H1 (cell line): ENCODE data around the gene SLC24A4. TPM values are rescaled to one million over a fixed set of nuclear protein-coding genes. Genes with fewer than 3 reads are reported as not detected.
A peak's percentile ranks its signal among the peaks of the same experiment; 100 is the strongest.

Experiments
- CTCF ChIA-PET: fragments of 300-600 bp; sonication (Branson Sonifier 250); formaldehyde crosslinking; loops from one replicate; lab custom pipeline; 2021; ENCODE audit not compliant: partially characterized antibody; lab: Charles Lee
- POLR2A ChIA-PET: fragments of 300-600 bp; sonication (Branson Sonifier 250); formaldehyde crosslinking; loops from one replicate; lab custom pipeline; 2021; ENCODE audit warnings: inconsistent platforms; ENCODE audit not compliant: partially characterized antibody; lab: Charles Lee
- DNase-seq, 2 experiments: peaks; one replicate each; pipeline versions ENCODE4 v3.0.0 to v3.0.0-alpha.2; 2010 to 2022; ENCODE audit warnings: low spot score in 2 of 2, low read depth in 1 of 2, mixed read lengths in 1 of 2
- FAIRE-seq: peaks from 2 replicates; lab custom pipeline; 2011; peaks lifted over from hg19 to GRCh38; lab: Jason Lieb, UNC
- H2AFZ ChIP-seq: 2 replicates; pipeline ENCODE4 v1.8.1; 2012; ENCODE audit warnings: low read length, inconsistent platforms
- H2AK5ac ChIP-seq: 2 replicates; pipeline ENCODE4 v1.6.1; 2013; ENCODE audit warnings: low read depth, low read length
- H2BK120ac ChIP-seq: replicated peaks from 2 replicates; pipeline ENCODE3; 2013; ENCODE audit warnings: low read depth, low read length, inconsistent platforms
- H2BK12ac ChIP-seq: 2 replicates; pipeline ENCODE4 v1.6.1; 2013; ENCODE audit warnings: low read depth, low read length
- H2BK15ac ChIP-seq: 2 replicates; pipeline ENCODE4 v1.6.1; 2013; ENCODE audit warnings: low read length
- H2BK20ac ChIP-seq: 2 replicates; pipeline ENCODE4 v1.6.1; 2013; ENCODE audit warnings: low read length
- H2BK5ac ChIP-seq: 2 replicates; pipeline ENCODE4 v1.6.1; 2013; ENCODE audit warnings: low read depth, low read length
- H3K14ac ChIP-seq: 2 replicates; pipeline ENCODE4 v1.6.1; 2013; ENCODE audit warnings: inconsistent platforms; ENCODE audit not compliant: insufficient read length
- H3K18ac ChIP-seq: 2 replicates; pipeline ENCODE4 v1.6.1; 2013; ENCODE audit warnings: low read length; ENCODE audit errors: extremely low read depth
- H3K23ac ChIP-seq: 2 replicates; pipeline ENCODE4 v1.6.1; 2013; ENCODE audit warnings: inconsistent platforms; ENCODE audit not compliant: insufficient read length
- H3K23me2 ChIP-seq: 2 replicates; pipeline ENCODE4 v1.6.1; 2013; ENCODE audit warnings: low read depth, low read length
- H3K27ac ChIP-seq: 2 replicates; pipeline ENCODE4 v1.6.1; 2011; ENCODE audit warnings: low read depth, low read length, inconsistent platforms
- H3K27me3 ChIP-seq, 4 experiments: replicated peaks in 1 of 4; 1 replicate in 1 of 4; 2 replicates in 3 of 4; pipeline versions ENCODE4 v1.6.1 to v1.8.1; 2011 to 2013; ENCODE audit warnings: low read length in 3 of 4, mild to moderate bottlenecking in 3 of 4, inconsistent platforms in 2 of 4, mixed read lengths in 2 of 4, moderate library complexity in 1 of 4; ENCODE audit not compliant: control insufficient read depth in 3 of 4, insufficient read depth in 3 of 4; ENCODE audit errors: extremely low read depth in 1 of 4
- H3K36me3 ChIP-seq, 4 experiments: 2 replicates each; pipeline versions ENCODE4 v1.6.1 to v1.8.1; 2011 to 2013; ENCODE audit warnings: mild to moderate bottlenecking in 4 of 4, low read length in 3 of 4, moderate library complexity in 2 of 4, control low read depth in 1 of 4, inconsistent platforms in 1 of 4; ENCODE audit not compliant: insufficient read depth in 4 of 4, control insufficient read depth in 2 of 4
- H3K4ac ChIP-seq: replicated peaks from 2 replicates; pipeline ENCODE3; 2013; ENCODE audit warnings: low read length, low read depth, mixed read lengths, inconsistent platforms; ENCODE audit not compliant: insufficient read length
- H3K4me1 ChIP-seq, 4 experiments: replicated peaks in 1 of 4; 1 replicate in 1 of 4; 2 replicates in 3 of 4; pipeline versions ENCODE4 v1.6.1 to v1.8.1; 2011 to 2013; ENCODE audit warnings: low read length in 3 of 4, inconsistent platforms in 2 of 4, mixed read lengths in 1 of 4; ENCODE audit not compliant: insufficient read depth in 4 of 4, control insufficient read depth in 3 of 4
- H3K4me2 ChIP-seq, 2 experiments: 2 replicates each; pipeline versions ENCODE4 v1.6.1 to v1.8.1; 2011 to 2013; ENCODE audit warnings: low read depth in 2 of 2, low read length in 2 of 2, control low read depth in 1 of 2, inconsistent platforms in 1 of 2, mild to moderate bottlenecking in 1 of 2; ENCODE audit not compliant: insufficient read depth in 1 of 2
- H3K4me3 ChIP-seq, 4 experiments: fragments of 200-600, 300-600 bp in 1 of 4; sonication (generic), shearing (Covaris generic), sonication (Bioruptor Twin) in 1 of 4; 2 replicates each; pipeline versions ENCODE4 v1.5.1 to v1.8.1; 2011 to 2016; ENCODE audit warnings: low read length in 4 of 4, low read depth in 3 of 4, control low read depth in 2 of 4, inconsistent platforms in 2 of 4, mild to moderate bottlenecking in 2 of 4, mixed read lengths in 1 of 4, moderate library complexity in 1 of 4; ENCODE audit not compliant: insufficient read depth in 2 of 4; ENCODE audit errors: extremely low read depth in 1 of 4
- H3K56ac ChIP-seq: replicated peaks from 2 replicates; pipeline ENCODE3; 2013; ENCODE audit warnings: low read depth, mild to moderate bottlenecking, mixed read lengths, low read length, inconsistent platforms; ENCODE audit not compliant: insufficient read length
- H3K79me1 ChIP-seq: 2 replicates; pipeline ENCODE4 v1.6.1; 2013; ENCODE audit warnings: low read depth, low read length, control low read depth
- H3K79me2 ChIP-seq, 2 experiments: 2 replicates each; pipeline versions ENCODE4 v1.6.1 to v1.8.1; 2012 to 2013; ENCODE audit warnings: low read length in 2 of 2, mild to moderate bottlenecking in 2 of 2, inconsistent platforms in 1 of 2; ENCODE audit not compliant: insufficient read depth in 2 of 2, control insufficient read depth in 1 of 2
- H3K9ac ChIP-seq, 4 experiments: replicated peaks in 1 of 4; 1 replicate in 1 of 4; 2 replicates in 3 of 4; pipeline versions ENCODE4 v1.6.1 to v1.8.1; 2011 to 2013; ENCODE audit warnings: low read depth in 3 of 4, low read length in 3 of 4, control low read depth in 2 of 4, mild to moderate bottlenecking in 2 of 4, moderate library complexity in 2 of 4, inconsistent platforms in 1 of 4; ENCODE audit errors: extremely low read depth in 1 of 4
- H3K9me3 ChIP-seq, 2 experiments: 2 replicates each; pipeline versions ENCODE4 v1.6.1 to v1.8.1; 2012 to 2013; ENCODE audit warnings: mild to moderate bottlenecking in 2 of 2, moderate library complexity in 2 of 2, control low read depth in 1 of 2, inconsistent platforms in 1 of 2, low read depth in 1 of 2, low read length in 1 of 2, mixed read lengths in 1 of 2; ENCODE audit not compliant: insufficient read depth in 2 of 2
- H4K20me1 ChIP-seq, 2 experiments: replicated peaks in 1 of 2; 2 replicates each; pipeline versions ENCODE3 to v1.8.1; 2011 to 2013; ENCODE audit warnings: inconsistent platforms in 2 of 2, low read length in 2 of 2, mild to moderate bottlenecking in 1 of 2; ENCODE audit not compliant: insufficient read depth in 2 of 2, control insufficient read depth in 1 of 2
- H4K5ac ChIP-seq: 2 replicates; pipeline ENCODE4 v1.6.1; 2013; ENCODE audit warnings: low read length, low read depth, mixed read lengths, inconsistent platforms; ENCODE audit not compliant: insufficient read length
- H4K8ac ChIP-seq: 2 replicates; pipeline ENCODE4 v1.8.0; 2013; ENCODE audit warnings: mild to moderate bottlenecking, moderate library complexity, low read length, inconsistent platforms; ENCODE audit not compliant: insufficient read depth; ENCODE audit errors: extremely low read depth
- H4K91ac ChIP-seq: replicated peaks from 2 replicates; pipeline ENCODE3; 2013; ENCODE audit warnings: low read length, mixed read lengths, inconsistent platforms; ENCODE audit not compliant: insufficient read length
- POLR2AphosphoS5 ChIP-seq: IDR thresholded peaks from 2 replicates; pipeline ENCODE4 v1.6.1; 2011; ENCODE audit warnings: low read depth, low read length
- TAF1 ChIP-seq: IDR thresholded peaks from 2 replicates; pipeline ENCODE4 v1.6.1; 2011; ENCODE audit warnings: mild to moderate bottlenecking, low read depth, low read length
- TEAD4 ChIP-seq: IDR thresholded peaks from 2 replicates; pipeline ENCODE4 v1.6.1; 2012; ENCODE audit warnings: low read depth, low read length, inconsistent platforms, mixed read lengths
- YY1 ChIP-seq: IDR thresholded peaks from 2 replicates; pipeline ENCODE4 v1.6.1; 2011; ENCODE audit warnings: low read depth, mild to moderate bottlenecking, low read length
- WGBS, 2 experiments: shearing (Covaris generic) in 1 of 2; methylation state at CpG; one replicate each; pipeline versions ENCODE4 v1.1.6 to v1.1.7; 2013 to 2015; ENCODE audit warnings: low lambda C conversion rate in 2 of 2, mixed read lengths in 2 of 2, inconsistent platforms in 1 of 2, low coverage in 1 of 2, missing lambda C conversion rate in 1 of 2; ENCODE audit not compliant: insufficient replicate concordance in 2 of 2, insufficient coverage in 1 of 2, insufficient read length in 1 of 2; ENCODE audit errors: extremely low coverage in 1 of 2, missing lambda C conversion rate in 1 of 2; 5-methylcytosine and 5-hydroxymethylcytosine counted together
- polyA plus RNA-seq, 7 experiments: library from polyadenylated mRNA; depleted of rRNA in 3 of 7; stranded (reverse) in 5 of 7; unstranded in 2 of 7; fragments of >200 nt in 5 of 7; fragments of 200-250 nt in 2 of 7; gene quantifications; 1 replicate in 5 of 7; 2 replicates in 1 of 7; 4 replicates in 1 of 7; pipeline versions ENCODE4 v1.2.1 to v1.2.3, GENCODE V29; 2011 to 2013; ENCODE audit warnings: missing spikeins in 2 of 7, mixed read lengths in 2 of 7
- total RNA-seq: library from RNA; stranded (reverse); fragmentation: NEBNext Ultra II Directional; extraction: Animal tissue kit (Norgen Biotek cat#: 25700); gene quantifications from 2 replicates; pipeline ENCODE4 v1.2.1, GENCODE V29; 2021

Gene SLC24A4
- total and polyA plus RNA-seq, 2 of the 8 experiments (the other 6 are each of a cell fraction or from before 2014, with no cell fraction given): 0.27 to 0.89 TPM

DNA sequence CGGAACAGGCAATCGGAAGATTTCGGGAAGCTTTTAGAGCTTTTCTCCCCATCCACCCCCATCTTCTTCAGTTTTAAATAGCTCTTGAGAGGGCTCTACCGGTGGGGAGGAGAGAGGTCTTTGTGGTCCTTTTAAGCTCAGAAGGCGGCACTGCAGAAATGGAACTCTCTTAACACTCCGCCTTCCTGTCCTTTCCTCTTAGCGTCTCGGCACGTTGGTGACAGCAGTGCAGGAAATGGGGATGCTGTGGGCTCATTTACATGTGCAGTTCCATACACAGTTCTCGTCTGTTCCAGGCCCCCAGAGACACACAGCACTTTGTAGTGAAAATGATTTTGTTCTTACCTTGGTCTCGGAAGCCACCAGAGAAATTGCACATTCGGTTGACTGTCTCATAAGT lies 140.2 kb downstream of the SLC24A4 start:
- Histone ChIP-seq H4K5ac (no peak overlapping the region), H3K4ac (no peak overlapping the region), H2BK120ac (no peak overlapping the region), H3K27ac (no peak overlapping the region), H2AFZ (no peak overlapping the region), H3K4me2 (no peak overlapping the region), H4K8ac (no peak overlapping the region), H3K9ac (no peak overlapping the region), H2BK12ac (no peak overlapping the region), H4K20me1 (no peaks in the 10 kb centered on the region), H3K23me2 (no peaks in the 10 kb centered on the region), H3K14ac (no peak overlapping the region), H2BK15ac (no peak overlapping the region), H3K79me1 (no peaks in the 10 kb centered on the region), H3K23ac (no peak overlapping the region), H3K9me3 (no peaks in the 10 kb centered on the region), H3K36me3 (no peaks in the 10 kb centered on the region), H2BK20ac (no peak overlapping the region), H3K56ac (no peak overlapping the region), H2BK5ac (no peak overlapping the region), H2AK5ac (no peak overlapping the region), H3K4me3 (no peak overlapping the region), H4K91ac (no peak overlapping the region), H3K4me1 (peaks cover 0 to 1% (median 0%) of the 10 kb centered on the region in 4 experiments; a peak in 3 of 7 replicates), H3K18ac (no peak overlapping the region), H3K27me3 (no peaks in the 10 kb centered on the region), H3K79me2 (no peaks in the 10 kb centered on the region)
- FAIRE-seq (no peak), DNase-seq (peak in 1 of 2 experiments; percentile 31)
- ChIA-PET POLR2A (no interaction called here), CTCF (interaction anchor here (0.9 to 5.0 kb wide), 4 partner anchors 8 to 149 kb away, joined by 3 to 21 read pairs (median 3); no protein-coding TSS in a partner anchor)
- 83% methylated on average over 12 of the region's 12 CpGs; no CpG with 5 or more reads in 1 of the 2 experiments for WGBS, 2 experiments
- TF ChIP-seq YY1 (no peak), TAF1 (no peak), TEAD4 (no peak), POLR2AphosphoS5 (no peak)
